ENCODE measurements around the gene HIF1A. TPM values are rescaled to one million over a fixed set of nuclear protein-coding genes. Genes with fewer than 3 reads are reported as not detected.
"Not testable (repeated sequence)": the region's sequence is repeated elsewhere in the genome, so short reads cannot be mapped to it uniquely, and the experiment has no call there.

HIF1A gene
- total RNA-seq, 1 experiment from 2014 or later, result 135 TPM

- H3K4me3 ChIP-seq (ENCODE audit: low read depth, low read length, poor library complexity, severe bottlenecking), result no peak overlapping the region
- no peak for DNase-seq (ENCODE audit: low spot score)
- no peaks in the 10 kb centered on the region for H3K27me3 ChIP-seq (replicated peaks; ENCODE audit: insufficient read depth, low read depth, low read length, poor library complexity)
- no peaks in the 10 kb centered on the region for H3K9me3 ChIP-seq (ENCODE audit: low read depth, low read length, poor library complexity, severe bottlenecking)
- POLR2A ChIA-PET (ENCODE audit: low non-redundant PET), result no interaction called here
- TF ChIP-seq EZH2 (IDR thresholded peaks at IDR 0.05; ENCODE audit: borderline replicate concordance, low read depth, low read length, poor library complexity, severe bottlenecking), result no peak
- no peak for TF ChIP-seq CTCF (conservative IDR thresholded peaks at IDR 0.05; ENCODE audit: low read depth, low read length)
- H3K4me1 ChIP-seq (ENCODE audit: insufficient read depth, low read length, poor library complexity, severe bottlenecking), result no peaks in the 10 kb centered on the region
- intact Hi-C loops (cut with micrococcal nuclease; ENCODE audit: unreplicated experiment), result no loop called here
- H3K36me3 ChIP-seq (ENCODE audit: insufficient read depth, low read length, poor library complexity, severe bottlenecking), result no peaks in the 10 kb centered on the region
- BruUV-seq (replicated peaks), result no TSS peak
- CTCF ChIA-PET, result no interaction called here
- H3K27ac ChIP-seq (ENCODE audit: low read depth, low read length, poor library complexity, severe bottlenecking), result no peak overlapping the region
Measured at GRCh38 chr14:61754627-61755381, 59.5 kb downstream of the HIF1A start.

GRCh38 chr14:61755382-61755742, 60.0 kb downstream of the HIF1A start:
- DNase-seq (ENCODE audit: low spot score); H3K4me1 ChIP-seq (ENCODE audit: insufficient read depth, low read length, poor library complexity, severe bottlenecking); BruUV-seq (replicated peaks); CTCF ChIA-PET; H3K27me3 ChIP-seq (replicated peaks; ENCODE audit: insufficient read depth, low read depth, low read length, poor library complexity); H3K36me3 ChIP-seq (ENCODE audit: insufficient read depth, low read length, poor library complexity, severe bottlenecking); intact Hi-C loops (cut with micrococcal nuclease; ENCODE audit: unreplicated experiment); H3K9me3 ChIP-seq (ENCODE audit: low read depth, low read length, poor library complexity, severe bottlenecking); H3K4me3 ChIP-seq (ENCODE audit: low read depth, low read length, poor library complexity, severe bottlenecking); H3K27ac ChIP-seq (ENCODE audit: low read depth, low read length, poor library complexity, severe bottlenecking): not testable (repeated sequence)
- POLR2A ChIA-PET (ENCODE audit: low non-redundant PET), result interaction anchor here (0.6 kb wide), 1 partner anchor 58 kb away, joined by 4 read pairs; no protein-coding TSS in a partner anchor

- CTCF ChIA-PET, result no interaction called here
- no TSS peak for BruUV-seq (replicated peaks)
- no peak overlapping the region for H3K27ac ChIP-seq (ENCODE audit: low read depth, low read length, poor library complexity, severe bottlenecking)
Measured at GRCh38 chr14:61756135-61756534, 60.8 kb downstream of the HIF1A start.

More at GRCh38 chr14:61756135-61756534, 60.8 kb downstream of the HIF1A start:
- DNase-seq (ENCODE audit: low spot score), result no peak
- Histone ChIP-seq H3K4me1 (ENCODE audit: insufficient read depth, low read length, poor library complexity, severe bottlenecking) (no peaks in the 10 kb centered on the region), H3K4me3 (ENCODE audit: low read depth, low read length, poor library complexity, severe bottlenecking) (no peak overlapping the region), H3K36me3 (ENCODE audit: insufficient read depth, low read length, poor library complexity, severe bottlenecking) (no peaks in the 10 kb centered on the region), H3K9me3 (ENCODE audit: low read depth, low read length, poor library complexity, severe bottlenecking) (no peaks in the 10 kb centered on the region), H3K27me3 (replicated peaks; ENCODE audit: insufficient read depth, low read depth, low read length, poor library complexity) (no peaks in the 10 kb centered on the region)
- intact Hi-C loops (cut with micrococcal nuclease; ENCODE audit: unreplicated experiment), result no loop called here
- POLR2A ChIA-PET (ENCODE audit: low non-redundant PET), result interaction anchor here (0.6 kb wide), 1 partner anchor 59 kb away, joined by 4 read pairs; no protein-coding TSS in a partner anchor
- TF ChIP-seq CTCF (conservative IDR thresholded peaks at IDR 0.05; ENCODE audit: low read depth, low read length) (no peak), EZH2 (IDR thresholded peaks at IDR 0.05; ENCODE audit: borderline replicate concordance, low read depth, low read length, poor library complexity, severe bottlenecking) (no peak)

Data from A673 (cell line).